ENCODE measurements around the gene TCF7L2.

Gene TCF7L2

GRCh38 chr10:113042868-113043267 is 92.8 kb downstream of the TCF7L2 start:
- no peak for DNase-seq (ENCODE audit: insufficient read length)
- FAIRE-seq: no peak
- TF ChIP-seq POLR2AphosphoS5 (IDR thresholded peaks at IDR 0.05; ENCODE audit: low read depth, low read length) (no peak), POLR2A (IDR thresholded peaks at IDR 0.05; ENCODE audit: low read depth, low read length) (no peak), TAF1 (IDR thresholded peaks at IDR 0.05; ENCODE audit: borderline replicate concordance, low read depth, low read length) (no peak)

- TF ChIP-seq POLR2AphosphoS5 (IDR thresholded peaks at IDR 0.05; ENCODE audit: low read depth, low read length): no peak
- FAIRE-seq: no peak
- DNase-seq (ENCODE audit: insufficient read length): no peak
Measured at GRCh38 chr10:113044016-113044755, 94.1 kb downstream of the TCF7L2 start.

- DNase-seq (ENCODE audit: insufficient read length): no peak
- no peak for TF ChIP-seq POLR2AphosphoS5 (IDR thresholded peaks at IDR 0.05; ENCODE audit: low read depth, low read length)
- no peak for FAIRE-seq
Measured at GRCh38 chr10:113045147-113046055, 95.4 kb downstream of the TCF7L2 start.

- DNase-seq (ENCODE audit: insufficient read length) (no peak), FAIRE-seq (no peak)
- no peak for TF ChIP-seq POLR2A (IDR thresholded peaks at IDR 0.05; ENCODE audit: low read depth, low read length)
- TF ChIP-seq TAF1 (IDR thresholded peaks at IDR 0.05; ENCODE audit: borderline replicate concordance, low read depth, low read length): no peak
- no peak for TF ChIP-seq POLR2AphosphoS5 (IDR thresholded peaks at IDR 0.05; ENCODE audit: low read depth, low read length)
Measured at GRCh38 chr10:113047151-113047550, 97.1 kb downstream of the TCF7L2 start.

- no peak for TF ChIP-seq TAF1 (IDR thresholded peaks at IDR 0.05; ENCODE audit: borderline replicate concordance, low read depth, low read length)
- TF ChIP-seq POLR2AphosphoS5 (IDR thresholded peaks at IDR 0.05; ENCODE audit: low read depth, low read length): no peak
- TF ChIP-seq POLR2A (IDR thresholded peaks at IDR 0.05; ENCODE audit: low read depth, low read length): no peak
- no peak for FAIRE-seq
- no peak for DNase-seq (ENCODE audit: insufficient read length)
Measured at GRCh38 chr10:113047605-113047962, 97.5 kb downstream of the TCF7L2 start.

GRCh38 chr10:113047963-113048781 is 98.1 kb downstream of the TCF7L2 start:
- no peak for TF ChIP-seq POLR2AphosphoS5 (IDR thresholded peaks at IDR 0.05; ENCODE audit: low read depth, low read length)
- no peak for TF ChIP-seq TAF1 (IDR thresholded peaks at IDR 0.05; ENCODE audit: borderline replicate concordance, low read depth, low read length)
- no peak for TF ChIP-seq POLR2A (IDR thresholded peaks at IDR 0.05; ENCODE audit: low read depth, low read length)
- FAIRE-seq (no peak), DNase-seq (ENCODE audit: insufficient read length) (no peak)

GRCh38 chr10:113049881-113050280 is 99.8 kb downstream of the TCF7L2 start:
- FAIRE-seq: no peak
- TF ChIP-seq TAF1 (IDR thresholded peaks at IDR 0.05; ENCODE audit: borderline replicate concordance, low read depth, low read length) (no peak), POLR2A (IDR thresholded peaks at IDR 0.05; ENCODE audit: low read depth, low read length) (no peak), POLR2AphosphoS5 (IDR thresholded peaks at IDR 0.05; ENCODE audit: low read depth, low read length) (no peak)

GRCh38 chr10:113052076-113052830 is 102.2 kb downstream of the TCF7L2 start:
- FAIRE-seq: no peak
- TF ChIP-seq POLR2AphosphoS5 (IDR thresholded peaks at IDR 0.05; ENCODE audit: low read depth, low read length) (no peak), POLR2A (IDR thresholded peaks at IDR 0.05; ENCODE audit: low read depth, low read length) (no peak), TAF1 (IDR thresholded peaks at IDR 0.05; ENCODE audit: borderline replicate concordance, low read depth, low read length) (no peak)
- no peak for DNase-seq (ENCODE audit: insufficient read length)

More at GRCh38 chr10:113049881-113050280, 99.8 kb downstream of the TCF7L2 start:
- DNase-seq (ENCODE audit: insufficient read length): no peak

GRCh38 chr10:113053091-113053490 is 103.0 kb downstream of the TCF7L2 start:
- FAIRE-seq (no peak), DNase-seq (ENCODE audit: insufficient read length) (no peak)
- no peak for TF ChIP-seq POLR2AphosphoS5 (IDR thresholded peaks at IDR 0.05; ENCODE audit: low read depth, low read length)
- TF ChIP-seq TAF1 (IDR thresholded peaks at IDR 0.05; ENCODE audit: borderline replicate concordance, low read depth, low read length): no peak
- TF ChIP-seq POLR2A (IDR thresholded peaks at IDR 0.05; ENCODE audit: low read depth, low read length): no peak

- TF ChIP-seq TAF1 (IDR thresholded peaks at IDR 0.05; ENCODE audit: borderline replicate concordance, low read depth, low read length) (no peak), POLR2AphosphoS5 (IDR thresholded peaks at IDR 0.05; ENCODE audit: low read depth, low read length) (no peak)
- no peak for FAIRE-seq
- no peak for DNase-seq (ENCODE audit: insufficient read length)
Measured at GRCh38 chr10:113053881-113054280, 103.8 kb downstream of the TCF7L2 start.

GRCh38 chr10:113055458-113055857 is 105.4 kb downstream of the TCF7L2 start:
- TF ChIP-seq POLR2A (IDR thresholded peaks at IDR 0.05; ENCODE audit: low read depth, low read length) (no peak), POLR2AphosphoS5 (IDR thresholded peaks at IDR 0.05; ENCODE audit: low read depth, low read length) (no peak), TAF1 (IDR thresholded peaks at IDR 0.05; ENCODE audit: borderline replicate concordance, low read depth, low read length) (no peak)
- FAIRE-seq (no peak), DNase-seq (ENCODE audit: insufficient read length) (no peak)

Data from GM12892 (cell line).